A549 treated with RU486 at 1 μM for 4 hours (cell line): ENCODE results near the gene DCTPP1. TPM values are rescaled to one million over a fixed set of nuclear protein-coding genes. Genes with fewer than 3 reads are reported as not detected.

Source experiments
- total RNA-seq: library from RNA; stranded (reverse); fragments of 200-300 nt; extraction: Qiagen RNA extraction; gene quantifications from 5 replicates; pipeline ENCODE4 v1.2.3, GENCODE V29; 2022; ENCODE audit warnings: low read depth

DCTPP1 gene
- total RNA-seq, result 100.0 to 144 TPM (median 139 TPM) in 5 replicates

GRCh38 chr16:30429678-30430427, at the start of gene DCTPP1:
Gene DCTPP1, minus strand, starts transcription at chr16:30430030. Its CDS starts 50 bp downstream, at chr16:30429980.

GRCh38 chr16:30472328-30472942, 42.6 kb upstream of the DCTPP1 start, which contains the start of gene ITGAL:
Gene ITGAL, plus strand, starts transcription at chr16:30472742. Its CDS starts 96 bp downstream, at chr16:30472838.

GRCh38 chr16:30445408-30446202, 15.8 kb upstream of the DCTPP1 start, which contains the start of gene SEPHS2:
Gene SEPHS2, minus strand, starts transcription at chr16:30445874. Its CDS starts 147 bp downstream, at chr16:30445727.

GRCh38 chr16:30407102-30407803, 22.6 kb downstream of the DCTPP1 start, which contains the start of gene ZNF771:
Gene ZNF771, plus strand, starts transcription at chr16:30407606. Its CDS starts 448 bp downstream, at chr16:30408054.

GRCh38 chr16:30395155-30395991, 34.5 kb downstream of the DCTPP1 start, which contains the start of gene ZNF48:
Gene ZNF48, plus strand, starts transcription at chr16:30395420. Its CDS starts 375 bp downstream, at chr16:30395795.

GRCh38 chr16:30382111-30382881, 47.5 kb downstream of the DCTPP1 start, which contains the start of gene SEPTIN1:
Gene SEPTIN1, minus strand, starts transcription at chr16:30382561. Its CDS starts 19 bp downstream, at chr16:30382542.

GRCh38 chr16:30374538-30374937, 55.3 kb downstream of the DCTPP1 start, which contains the start of gene MYL11:
Gene MYL11, plus strand, starts transcription at chr16:30374802. Its CDS starts 56 bp downstream, at chr16:30374858.

Other genes with a start within 250 kb of the DCTPP1 start
- gene CORO1A, start 246.4 kb downstream of the DCTPP1 start, total RNA-seq, result 2.3 to 3.5 TPM (median 3.3 TPM) in 5 replicates
- gene BOLA2B, start 236.4 kb downstream of the DCTPP1 start, total RNA-seq, result 130 to 288 TPM (median 218 TPM) in 5 replicates
- gene SLX1A, start 236.2 kb downstream of the DCTPP1 start, total RNA-seq, result 15.6 to 34.4 TPM (median 20.7 TPM) in 5 replicates
- gene SULT1A3, start 230.8 kb downstream of the DCTPP1 start, total RNA-seq, result 5.1 to 10.6 TPM (median 7.9 TPM) in 5 replicates
- 0.81 to 4.3 TPM (median 2.6 TPM) in 5 replicates for gene NPIPB13, start 181.6 kb downstream of the DCTPP1 start, total RNA-seq
- gene CD2BP2, start 74.7 kb downstream of the DCTPP1 start, total RNA-seq, result 63.4 to 69.9 TPM (median 67.1 TPM) in 5 replicates
- 22.5 to 34.5 TPM (median 28.9 TPM) in 5 replicates for gene TBC1D10B, start 59.5 kb downstream of the DCTPP1 start, total RNA-seq
- gene MYL11, start 55.2 kb downstream of the DCTPP1 start, total RNA-seq, result 0.69 to 1.1 TPM in 2 of 5 replicates, not detected in the others
- gene SEPTIN1, start 47.5 kb downstream of the DCTPP1 start, total RNA-seq, result 1.2 to 3.0 TPM (median 2.3 TPM) in 5 replicates
- 10.1 to 13.1 TPM (median 12.7 TPM) in 5 replicates for gene ZNF48, start 34.6 kb downstream of the DCTPP1 start, total RNA-seq
- 3.4 to 7.1 TPM (median 6.1 TPM) in 5 replicates for gene ZNF771, start 22.4 kb downstream of the DCTPP1 start, total RNA-seq
- gene SEPHS2, start 15.8 kb upstream of the DCTPP1 start, total RNA-seq, result 48.8 to 54.1 TPM (median 52.1 TPM) in 5 replicates
- 0.08 to 0.10 TPM in 2 of 5 replicates, not detected in the others for gene ITGAL, start 42.7 kb upstream of the DCTPP1 start, total RNA-seq
- gene ZNF768, start 96.5 kb upstream of the DCTPP1 start, total RNA-seq, result 35.1 to 46.6 TPM (median 45.4 TPM) in 5 replicates
- 2.5 to 4.4 TPM (median 4.0 TPM) in 5 replicates for gene ZNF747, start 104.8 kb upstream of the DCTPP1 start, total RNA-seq
- 4.3 to 6.6 TPM (median 5.5 TPM) in 5 replicates for gene ZNF764, start 128.3 kb upstream of the DCTPP1 start, total RNA-seq
- 5.2 to 7.9 TPM (median 7.3 TPM) in 5 replicates for gene ZNF688, start 141.7 kb upstream of the DCTPP1 start, total RNA-seq
- not detected in 5 replicates for gene ZNF785, start 155.7 kb upstream of the DCTPP1 start, total RNA-seq
- gene ZNF689, start 180.4 kb upstream of the DCTPP1 start, total RNA-seq, result 7.6 to 9.1 TPM (median 8.3 TPM) in 5 replicates
- 18.1 to 25.2 TPM (median 24.3 TPM) in 5 replicates for gene PRR14, start 220.9 kb upstream of the DCTPP1 start, total RNA-seq
- 29.2 to 47.0 TPM (median 41.2 TPM) in 5 replicates for gene FBRS, start 228.4 kb upstream of the DCTPP1 start, total RNA-seq